HG03064 (cell line): ENCODE measurements around the gene ALDH8A1.

Experiments
- ATAC-seq: cut with Tn5 transposase; IDR thresholded peaks from one replicate; pipeline ENCODE4 v1.9.1; 2021; ENCODE audit warnings: low read depth; ENCODE audit not compliant: unreplicated experiment

The ALDH8A1 gene

DNA sequence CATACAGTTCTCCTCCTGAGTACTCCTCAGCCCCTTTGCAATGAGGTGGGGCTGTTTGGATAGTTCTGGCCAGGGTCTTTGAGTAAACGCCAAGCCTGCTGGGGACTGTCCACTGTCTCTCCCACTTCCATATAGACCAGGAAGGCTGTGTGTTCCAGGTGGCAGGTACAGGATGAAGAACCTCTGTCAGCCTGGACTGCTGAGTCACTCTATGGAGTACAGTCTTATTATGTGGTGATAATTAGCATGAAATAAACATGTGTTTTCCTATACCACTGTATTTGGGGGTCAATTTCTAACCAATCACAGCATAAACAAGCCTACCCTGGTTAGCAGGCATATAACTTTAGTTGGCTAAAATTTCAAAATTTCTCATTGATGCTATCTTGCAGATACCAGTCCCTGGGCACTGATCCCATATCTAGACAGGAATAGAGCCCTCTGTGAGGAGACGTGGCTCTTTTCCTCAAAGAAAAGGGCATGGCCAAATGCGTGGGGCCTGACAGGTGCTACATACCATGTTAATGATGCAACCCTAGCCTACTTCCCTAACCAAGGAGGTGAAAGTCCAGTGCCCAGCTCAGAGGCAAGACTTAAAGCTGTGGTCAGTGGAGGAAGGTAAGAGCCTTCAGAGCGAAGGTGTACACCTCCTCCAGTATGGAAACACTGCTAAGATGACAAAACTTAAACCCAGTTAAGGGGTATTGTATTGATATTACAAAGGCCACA is 4.5 kb upstream of the ALDH8A1 start:
- no peak for ATAC-seq

DNA sequence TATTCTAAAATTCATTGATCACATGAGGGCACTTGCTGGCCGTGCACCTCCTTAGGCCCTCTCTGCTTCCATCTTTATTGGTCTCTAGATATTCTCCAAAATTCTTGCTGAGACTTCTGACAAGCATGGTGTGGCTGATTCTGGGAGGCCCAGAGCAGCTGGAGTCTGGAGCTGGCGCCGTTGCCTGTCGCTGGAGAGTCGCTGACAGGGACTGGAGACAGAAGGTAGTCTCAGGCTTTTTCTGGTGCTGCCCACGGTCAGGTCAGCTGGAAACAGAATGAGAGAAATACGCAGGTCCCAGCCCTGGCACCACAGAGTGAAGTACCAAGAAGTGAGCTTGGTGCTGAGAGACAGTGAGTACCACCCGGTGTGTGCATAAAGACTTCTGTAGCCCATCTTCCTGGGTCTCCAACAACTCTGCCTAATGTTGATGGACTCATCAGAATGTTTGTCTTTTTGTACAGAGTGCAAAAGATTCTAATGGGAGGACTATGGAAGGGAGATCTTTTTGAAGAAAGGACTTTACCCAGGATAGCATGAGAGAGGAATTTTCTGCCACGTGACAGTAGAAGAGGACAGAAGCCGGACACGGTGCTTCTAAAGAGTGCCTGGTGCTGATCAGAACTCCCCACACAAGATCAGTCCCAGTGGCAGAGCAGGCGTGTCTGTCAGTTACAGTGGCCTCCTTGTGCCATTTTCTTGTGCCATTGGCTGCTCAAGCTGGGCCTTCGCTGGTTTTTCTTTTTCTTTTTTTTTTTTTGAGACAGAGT is 1.8 kb upstream of the ALDH8A1 start:
- no peak for ATAC-seq

DNA sequence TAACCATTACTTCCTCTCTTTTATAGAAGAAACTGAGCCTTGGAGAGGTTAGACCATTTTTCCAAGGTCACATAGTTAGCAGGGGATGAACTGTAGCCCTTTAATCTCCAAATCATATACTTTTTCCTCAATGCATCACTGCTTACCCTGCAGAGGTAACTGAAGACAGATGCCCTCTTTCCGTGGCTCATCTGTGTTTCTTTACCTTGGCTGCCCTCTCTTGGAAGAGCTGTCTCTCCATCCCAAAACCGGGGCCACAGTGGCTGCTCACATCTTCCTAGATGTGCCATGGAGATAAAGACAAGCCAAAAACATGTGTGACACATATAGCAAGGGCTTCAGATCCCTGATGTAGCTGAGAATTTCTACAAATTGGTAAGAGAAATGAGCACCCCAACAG is 581 bp upstream of the ALDH8A1 start:
- ATAC-seq: no peak

DNA sequence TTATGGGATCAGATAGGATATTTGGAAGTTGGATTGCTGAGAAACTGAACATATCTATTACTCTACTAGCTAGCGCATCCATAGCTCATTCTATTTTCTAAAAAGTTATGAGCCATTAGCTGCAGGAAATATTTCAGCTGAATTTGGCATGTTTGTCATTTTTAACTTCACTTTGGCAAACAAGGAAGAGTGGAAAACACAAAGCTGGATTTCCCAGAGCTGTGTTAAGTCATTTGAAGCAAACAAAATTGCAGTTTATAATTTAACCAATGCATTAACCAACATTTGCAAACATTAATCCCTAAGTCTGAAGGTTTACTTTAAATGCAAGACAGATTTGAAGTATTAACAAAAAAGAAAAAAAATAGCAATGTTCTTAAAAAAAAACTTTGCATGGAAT is 1.2 kb downstream of the ALDH8A1 start:
- no peak for ATAC-seq

DNA sequence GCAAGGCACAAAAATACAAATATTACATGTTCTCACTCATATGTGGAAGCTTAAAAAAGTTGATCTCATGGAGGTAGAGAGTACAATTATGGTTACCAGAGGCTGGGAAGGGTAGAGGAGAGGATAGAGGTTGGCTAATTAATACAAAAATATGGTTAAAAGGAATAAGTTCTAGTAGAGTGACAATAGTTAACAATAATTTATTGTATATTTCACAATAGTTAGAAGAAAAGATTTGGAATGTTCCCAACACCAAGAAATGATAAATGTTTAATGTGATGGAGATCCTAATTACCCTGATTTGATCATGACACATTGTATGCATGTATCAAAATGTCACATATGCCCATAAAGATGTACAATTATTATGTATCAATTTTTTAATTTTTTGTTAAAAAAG is 1.8 kb downstream of the ALDH8A1 start:
- ATAC-seq: no peak

DNA sequence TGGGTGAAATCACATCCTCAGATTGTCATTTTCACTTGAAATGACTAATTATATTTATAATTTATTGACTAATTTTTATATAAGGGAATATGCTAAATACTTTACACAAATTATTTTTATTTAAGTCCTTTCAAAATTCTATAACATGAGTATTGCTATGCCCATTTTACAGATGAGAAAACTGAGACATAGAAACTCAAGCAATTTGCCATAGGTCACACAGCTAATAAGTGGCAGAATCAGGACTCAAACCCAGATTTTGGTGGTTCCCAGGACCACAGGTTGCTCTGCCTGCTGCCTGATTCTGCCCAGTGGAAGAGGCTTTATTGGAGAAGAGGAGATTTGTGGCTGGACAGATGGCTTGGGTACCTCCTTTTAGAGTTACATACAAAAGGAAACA is 4.9 kb downstream of the ALDH8A1 start:
- no peak for ATAC-seq

DNA sequence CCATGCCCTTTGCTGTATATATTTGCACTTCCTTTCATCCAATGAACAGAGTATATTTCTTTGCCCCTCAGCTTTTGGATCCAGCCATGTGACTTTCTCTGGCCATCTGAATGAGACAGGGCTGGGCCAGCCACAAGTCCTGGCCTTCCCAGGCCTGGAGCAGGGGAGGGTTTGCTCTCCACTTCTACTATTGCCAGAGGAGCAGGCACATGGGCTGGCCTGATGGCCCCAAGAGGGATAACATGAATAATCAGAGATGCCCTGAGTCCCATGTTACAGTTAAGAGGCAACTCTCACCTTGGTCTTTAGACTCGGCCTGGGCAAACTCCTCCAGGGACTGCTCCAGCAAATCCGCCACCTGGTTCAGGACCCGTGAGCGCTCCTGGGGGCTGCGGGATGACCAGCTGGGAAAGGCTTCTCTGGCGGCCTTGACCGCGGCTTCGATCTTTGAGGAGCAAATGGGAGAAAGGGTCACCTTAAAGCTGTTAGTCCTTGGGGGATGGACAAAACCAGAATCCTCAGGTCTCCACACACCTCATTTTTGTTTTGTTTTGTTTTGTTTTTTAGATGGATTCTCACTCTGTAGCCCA is 6.3 kb downstream of the ALDH8A1 start:
- no peak for ATAC-seq

DNA sequence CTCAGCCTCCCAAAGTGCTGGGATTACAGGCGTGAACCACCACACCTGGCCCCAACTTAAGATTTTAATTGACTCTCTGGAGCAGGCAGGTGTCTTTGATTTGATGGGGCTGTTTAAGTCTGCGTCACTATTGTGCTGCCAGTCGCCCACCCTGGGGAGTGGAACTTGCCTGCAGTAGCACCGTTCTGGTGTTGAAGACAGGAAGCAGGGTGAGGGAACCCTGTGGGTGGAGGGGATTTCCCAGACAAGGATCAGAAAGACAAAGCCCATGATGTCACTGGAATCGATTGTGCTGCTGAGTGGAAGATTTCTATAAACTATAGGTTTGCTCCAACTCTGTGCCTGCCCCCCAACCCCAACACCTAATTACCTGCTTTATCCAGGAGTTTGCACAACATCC is 11.0 kb downstream of the ALDH8A1 start:
- ATAC-seq: no peak

DNA sequence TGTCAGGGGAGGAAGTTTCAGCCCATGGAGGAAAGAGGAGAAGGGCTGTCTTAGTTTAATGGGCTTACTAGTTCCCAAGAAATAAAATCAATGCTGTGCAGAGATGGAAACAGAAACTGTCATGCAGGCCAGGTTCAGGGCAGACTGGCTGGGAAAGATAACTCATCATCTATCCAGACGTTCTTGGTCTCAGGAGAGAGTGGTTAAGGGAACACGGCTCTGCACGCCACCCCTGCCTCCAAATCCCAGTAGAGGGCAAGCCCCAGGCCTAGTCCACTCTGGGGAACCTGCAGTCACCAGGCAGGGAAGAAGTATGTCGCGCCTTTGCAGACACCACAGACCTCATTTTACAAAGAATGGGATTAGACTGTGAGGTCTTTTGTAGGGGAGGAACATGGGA is 12.5 kb downstream of the ALDH8A1 start:
- ATAC-seq: no peak

DNA sequence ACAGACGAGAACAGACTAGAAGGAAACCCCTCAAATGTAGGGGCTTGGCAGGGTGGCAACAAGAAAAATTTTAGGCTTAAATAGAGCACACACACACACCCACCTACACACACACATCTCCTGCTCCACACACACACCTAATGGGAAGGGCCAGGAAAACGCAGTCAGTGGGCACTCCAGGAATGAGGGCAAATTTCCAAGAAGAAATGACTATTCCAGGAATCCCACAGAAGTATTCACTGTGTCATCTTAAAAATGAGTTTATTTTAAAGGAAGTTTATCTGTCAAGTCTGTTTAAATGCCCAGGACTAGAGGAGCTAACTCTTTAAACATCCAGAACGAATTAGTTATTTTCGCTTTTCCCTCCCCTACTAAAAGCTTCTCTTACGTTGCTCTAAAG is 13.0 kb downstream of the ALDH8A1 start:
- no peak for ATAC-seq

DNA sequence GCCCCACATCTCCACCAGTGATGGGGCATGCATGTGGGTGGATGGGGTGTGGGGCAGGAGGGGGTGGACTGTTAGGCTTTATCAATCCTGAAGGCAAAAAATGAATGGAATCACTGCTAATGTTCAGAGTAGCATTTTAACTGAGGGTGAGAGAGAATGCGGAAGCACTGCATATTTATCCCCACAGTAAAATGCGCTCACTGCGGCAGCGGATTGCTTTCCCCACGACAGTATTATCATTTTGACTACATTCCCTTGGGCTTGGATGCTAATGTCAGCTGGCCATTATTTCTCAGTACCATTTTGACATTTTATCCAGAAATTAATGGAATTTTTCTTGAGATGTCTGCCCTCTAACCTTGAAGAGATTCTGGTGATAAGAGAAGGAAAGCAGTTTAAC is 13.4 kb downstream of the ALDH8A1 start:
- no peak for ATAC-seq

DNA sequence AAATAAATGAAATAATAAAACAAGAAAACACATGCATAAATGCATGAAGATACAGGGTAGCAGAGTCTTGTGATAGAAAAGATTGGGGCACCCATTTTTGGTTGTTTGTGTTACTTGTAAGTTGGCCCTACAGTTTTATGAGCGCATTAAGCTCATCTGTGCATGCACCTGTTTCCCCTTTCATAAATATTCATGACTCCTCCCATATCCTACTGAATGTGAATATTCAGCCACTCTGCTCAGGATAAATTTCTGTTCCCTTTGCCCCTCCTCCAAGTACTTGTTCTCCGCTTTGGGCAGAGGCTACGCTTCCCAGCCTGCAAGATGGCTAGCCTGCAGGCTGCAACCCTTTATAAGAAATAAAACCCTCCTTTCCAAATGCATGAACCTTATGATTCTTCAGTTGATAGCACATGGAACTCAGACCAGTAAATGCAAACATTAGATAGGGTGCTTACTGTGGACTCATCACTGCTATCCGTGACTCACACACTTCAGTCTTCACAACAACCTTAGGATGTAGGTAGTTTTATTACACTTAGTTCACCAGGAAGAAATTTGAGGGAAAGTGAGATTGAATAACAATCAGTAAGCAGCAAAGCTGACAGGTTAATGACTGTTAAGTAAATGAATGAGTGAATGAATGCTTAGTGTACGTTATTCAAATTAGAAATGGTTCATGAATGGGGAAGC is 15.0 kb downstream of the ALDH8A1 start:
- ATAC-seq: no peak

DNA sequence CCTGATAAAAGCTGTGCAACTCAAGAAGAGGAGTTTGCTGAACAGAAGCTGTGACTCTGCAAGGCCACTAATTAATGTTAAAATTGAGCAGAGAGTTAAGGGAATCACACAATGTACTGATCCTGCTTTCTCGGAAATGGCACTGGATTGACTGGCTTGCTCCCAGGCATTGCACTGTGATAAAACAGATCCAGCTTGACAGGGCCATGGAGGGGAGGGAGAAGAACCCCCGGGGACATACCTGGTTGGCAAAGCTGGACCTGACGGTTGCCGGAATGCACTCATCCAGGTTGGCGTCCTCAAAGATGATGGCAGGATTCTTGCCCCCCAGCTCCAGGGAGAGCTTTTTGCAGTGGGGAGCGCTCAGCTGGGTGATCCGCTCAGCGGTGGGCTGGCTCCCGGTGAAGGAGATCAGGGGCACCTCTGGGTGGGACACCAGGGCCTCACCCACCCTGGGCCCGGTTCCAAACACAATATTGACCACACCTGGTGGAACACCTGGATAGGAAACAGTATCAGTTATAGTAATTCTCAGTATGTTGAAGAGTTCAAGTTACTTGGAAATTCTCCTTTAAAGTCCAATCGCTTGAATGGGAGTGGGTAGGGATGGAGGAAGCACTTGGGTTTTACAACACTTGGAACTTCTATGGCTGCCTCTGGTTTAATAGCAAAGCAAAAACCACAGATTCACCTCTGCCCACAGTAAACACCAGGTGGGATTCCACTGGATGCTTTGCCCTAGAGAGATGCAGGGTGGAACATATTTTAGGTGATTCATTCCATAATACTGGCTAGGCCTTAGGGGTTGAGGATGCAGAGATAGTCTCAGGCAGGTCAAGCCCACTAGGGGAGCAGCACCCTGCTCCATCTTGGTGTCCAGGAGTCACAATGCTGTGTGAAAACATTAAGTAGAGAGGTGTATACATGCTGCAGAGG is 17.1 kb downstream of the ALDH8A1 start:
- ATAC-seq: no peak

DNA sequence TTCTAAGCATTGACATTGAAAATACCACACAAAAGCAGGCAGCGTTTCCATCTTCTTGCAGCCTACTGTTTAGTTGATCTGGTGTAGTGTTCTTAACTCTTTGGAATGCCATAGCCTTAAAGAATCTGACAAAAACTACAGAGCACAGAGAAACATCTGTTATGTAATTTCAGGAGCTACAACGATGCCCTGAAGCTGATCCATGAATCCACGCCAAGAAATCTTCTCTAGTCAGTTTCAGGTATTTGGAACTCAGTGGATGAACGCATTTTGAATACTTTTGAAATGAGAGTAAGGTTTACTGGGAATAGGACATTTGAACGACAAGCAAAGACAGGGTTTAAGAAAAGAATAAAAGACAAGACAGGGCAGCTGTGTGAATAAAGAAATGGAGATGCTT is 17.8 kb downstream of the ALDH8A1 start:
- no peak for ATAC-seq

DNA sequence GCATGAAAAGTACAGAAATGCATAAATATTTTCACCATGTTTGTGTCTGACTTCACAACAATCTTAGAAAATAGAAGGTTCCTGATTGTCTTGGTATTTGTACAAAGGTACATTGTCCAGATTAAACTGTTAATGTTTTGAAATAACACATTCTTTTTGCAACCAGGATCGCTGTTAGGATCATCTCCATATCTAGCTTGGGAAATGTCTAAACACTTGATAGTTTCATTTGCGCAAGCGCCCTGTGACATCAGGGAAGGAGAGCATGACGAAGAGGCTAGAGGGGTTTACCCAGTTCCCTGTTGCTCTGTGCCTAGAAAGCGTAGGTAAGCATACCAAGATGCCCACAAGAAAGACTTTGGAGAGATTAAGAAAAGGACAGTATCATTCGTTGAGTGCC is 19.4 kb downstream of the ALDH8A1 start:
- ATAC-seq: no peak

DNA sequence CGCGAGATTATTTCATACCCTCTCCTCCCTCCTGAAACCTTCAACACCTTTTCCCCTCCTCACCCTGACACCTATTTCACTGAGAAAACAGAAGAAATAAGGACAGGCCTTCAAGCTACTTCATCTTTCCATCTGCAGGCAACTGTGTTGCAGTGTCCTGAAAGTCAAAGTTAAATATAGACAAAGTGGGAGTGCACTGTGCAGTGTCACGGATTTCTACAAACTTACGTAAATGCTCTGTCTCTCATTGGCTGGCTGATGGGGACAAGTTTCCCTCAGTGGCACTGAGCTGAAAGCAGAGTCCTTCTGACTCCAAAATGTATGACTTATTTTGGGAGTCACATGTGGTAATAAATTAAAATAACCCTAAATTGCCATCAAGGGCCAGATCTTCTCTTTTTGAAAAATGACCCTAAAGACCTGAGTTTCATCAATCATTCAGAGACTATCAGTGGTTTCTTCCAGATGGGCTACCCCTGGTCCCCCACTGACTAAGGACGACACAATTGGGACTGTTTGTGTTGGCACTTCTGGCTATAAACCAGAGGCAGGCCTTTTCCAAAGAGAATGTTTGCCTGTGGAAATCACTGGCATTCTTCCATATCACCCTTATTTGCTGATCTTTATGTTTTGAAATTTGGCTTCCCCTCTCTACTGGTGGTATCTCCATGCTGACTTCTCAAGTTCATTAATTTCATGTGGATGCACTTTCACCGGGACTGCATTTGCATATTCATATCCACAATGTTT is 21.6 kb downstream of the ALDH8A1 start:
- ATAC-seq: no peak

DNA sequence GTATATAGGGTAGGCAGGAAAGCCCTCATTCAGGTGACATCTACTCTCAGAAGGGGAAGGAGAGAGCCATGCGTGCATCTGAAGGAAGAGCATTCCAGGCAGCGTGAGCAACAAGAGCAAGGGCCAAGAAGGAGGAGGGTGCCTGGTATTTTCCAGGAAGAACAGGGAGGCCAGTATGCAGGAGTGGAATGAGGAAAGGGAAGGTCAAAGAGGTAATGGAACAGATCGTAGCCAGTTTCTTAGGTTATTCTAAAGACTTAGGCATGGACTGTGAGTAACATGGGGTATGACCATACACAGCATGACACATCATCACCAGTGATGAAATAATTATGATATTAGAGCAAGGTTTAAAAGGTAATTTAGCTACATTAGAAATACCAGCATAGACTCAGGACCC is 24.1 kb downstream of the ALDH8A1 start:
- no peak for ATAC-seq

DNA sequence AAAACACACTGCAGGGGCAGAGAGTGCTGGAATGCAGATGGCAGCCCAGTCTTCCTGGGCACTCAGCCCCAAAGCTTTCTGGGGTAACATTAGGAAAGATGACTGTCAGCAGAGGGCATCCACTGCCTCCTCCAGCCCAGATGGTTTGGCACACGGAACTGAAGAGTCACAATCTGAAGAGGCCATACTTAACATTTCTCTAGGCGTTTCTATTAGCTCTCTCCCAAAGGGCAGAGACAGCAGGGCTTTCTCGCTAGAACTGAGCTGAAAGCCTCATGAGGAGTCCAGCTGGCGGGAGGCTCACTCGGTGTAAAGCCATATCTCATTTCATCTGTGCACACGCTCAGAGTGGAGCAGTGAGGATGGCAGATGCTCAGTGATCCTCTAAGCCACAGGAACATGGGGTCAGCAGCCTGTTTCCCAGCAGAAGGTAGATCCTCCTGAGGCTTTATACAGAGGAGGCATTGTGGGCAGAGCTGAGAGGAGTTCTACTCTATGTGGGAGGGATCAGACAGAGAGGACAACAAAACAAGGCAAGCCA is 28.1 kb downstream of the ALDH8A1 start:
- ATAC-seq: no peak

DNA sequence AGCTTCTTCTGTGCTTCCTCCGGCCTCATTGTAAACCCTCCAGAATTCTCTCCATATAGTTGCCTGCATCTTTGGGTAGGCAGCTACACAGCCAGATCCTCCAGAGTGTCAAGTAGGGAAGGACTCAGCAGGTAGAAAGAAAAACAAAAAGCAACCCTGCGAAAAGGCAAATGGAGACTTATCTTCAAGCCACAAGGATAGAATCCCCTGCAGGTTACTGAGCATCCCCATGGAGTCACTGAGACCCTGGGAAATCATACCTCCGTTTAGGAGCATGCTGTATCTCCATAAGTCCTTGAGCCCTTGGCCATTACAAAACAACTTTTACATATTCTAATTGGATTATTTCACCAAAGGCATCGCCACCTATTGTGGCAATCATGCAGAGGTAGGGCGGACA is 28.6 kb downstream of the ALDH8A1 start:
- ATAC-seq: no peak
